HG03354 (cell line): Measurements from ENCODE around the gene TOR1AIP1.

ENCODE experiments used
- ATAC-seq: cut with Tn5 transposase; IDR thresholded peaks from one replicate; pipeline ENCODE4 v1.9.1; 2021; ENCODE audit warnings: mild to moderate bottlenecking; ENCODE audit not compliant: unreplicated experiment, poor library complexity, severe bottlenecking

The TOR1AIP1 gene

DNA sequence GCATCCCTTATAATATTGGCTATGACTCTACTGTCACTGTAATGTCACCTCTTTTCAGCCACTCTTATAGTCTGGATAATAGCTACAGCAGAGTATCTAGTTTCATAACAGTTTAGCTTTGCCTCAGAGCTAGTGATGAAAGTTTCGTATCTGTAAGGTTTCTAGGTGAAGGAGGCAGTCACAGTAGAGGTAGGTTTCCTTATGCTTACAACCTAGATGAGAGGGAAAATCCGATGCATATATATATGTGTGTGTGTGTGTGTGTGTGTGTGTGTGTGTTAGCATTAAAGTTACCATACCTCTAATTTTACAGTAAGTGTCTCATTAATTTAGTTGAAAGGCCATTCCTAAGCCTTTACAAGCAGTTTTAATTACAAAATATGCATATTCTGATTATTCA, 2.3 kb upstream of the TOR1AIP1 start:
- ATAC-seq: no peak

DNA sequence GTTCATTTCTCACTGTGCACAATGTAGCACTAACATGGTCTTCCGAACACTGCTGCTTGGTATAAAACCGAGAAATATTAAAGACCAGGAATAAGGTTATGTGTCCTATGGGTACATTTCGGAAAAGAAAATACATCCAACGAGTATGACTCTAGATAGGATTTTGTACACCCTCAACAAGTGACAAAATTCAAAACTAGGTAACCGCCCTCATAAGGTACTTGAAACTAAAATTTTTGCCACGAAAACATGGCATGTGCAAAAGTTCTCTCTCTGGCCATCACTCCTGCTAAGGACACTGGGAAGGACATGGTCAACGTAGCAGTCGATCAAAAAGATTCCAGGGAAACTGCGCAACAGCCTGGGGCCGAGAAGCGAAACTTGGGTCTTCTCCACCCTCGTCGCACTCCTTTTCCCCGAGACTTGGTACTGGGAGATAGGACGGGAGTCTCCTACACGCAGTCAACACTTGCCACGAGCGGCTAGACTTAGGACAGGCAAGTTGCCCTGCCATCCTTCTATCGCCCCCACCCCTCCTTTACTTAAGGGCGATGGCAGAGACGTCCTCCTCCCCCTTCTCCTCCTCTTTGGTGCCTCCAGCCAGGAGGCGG, 338 bp upstream of the TOR1AIP1 start:
- ATAC-seq: peak; percentile 0

GRCh38 chr1:179883040-179883744, 1.1 kb downstream of the TOR1AIP1 start:
- ATAC-seq: peak; percentile 22

GRCh38 chr1:179883745-179884138, 1.7 kb downstream of the TOR1AIP1 start:
- peak; percentile 31 for ATAC-seq

- ATAC-seq: no peak
Measured at GRCh38 chr1:179888071-179888470, 6.0 kb downstream of the TOR1AIP1 start.

DNA sequence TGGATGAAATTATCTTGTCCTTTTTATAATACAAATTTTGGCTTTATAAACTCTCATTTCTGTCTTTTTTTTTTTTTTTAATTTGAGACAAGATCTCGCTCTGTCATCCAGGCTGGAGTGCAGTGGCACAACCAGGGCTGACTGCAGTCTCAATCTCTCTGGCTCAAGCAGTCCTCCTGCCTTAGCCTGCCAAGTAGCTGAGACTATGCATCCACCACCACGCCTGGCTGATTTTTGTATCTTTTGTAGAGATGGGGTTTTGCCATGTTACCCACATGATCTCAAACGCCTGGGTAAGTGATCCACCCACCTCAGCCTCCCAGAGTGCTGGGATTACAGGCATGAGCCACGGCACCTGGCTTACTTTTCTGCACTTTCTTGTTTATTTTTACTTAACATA, 7.5 kb downstream of the TOR1AIP1 start:
- ATAC-seq: no peak

GRCh38 chr1:179910934-179911333, 28.8 kb downstream of the TOR1AIP1 start:
- ATAC-seq: no peak

- no peak for ATAC-seq
Measured at GRCh38 chr1:179911812-179912211, 29.7 kb downstream of the TOR1AIP1 start.

GRCh38 chr1:179917601-179918429, 35.7 kb downstream of the TOR1AIP1 start:
- no peak for ATAC-seq

DNA sequence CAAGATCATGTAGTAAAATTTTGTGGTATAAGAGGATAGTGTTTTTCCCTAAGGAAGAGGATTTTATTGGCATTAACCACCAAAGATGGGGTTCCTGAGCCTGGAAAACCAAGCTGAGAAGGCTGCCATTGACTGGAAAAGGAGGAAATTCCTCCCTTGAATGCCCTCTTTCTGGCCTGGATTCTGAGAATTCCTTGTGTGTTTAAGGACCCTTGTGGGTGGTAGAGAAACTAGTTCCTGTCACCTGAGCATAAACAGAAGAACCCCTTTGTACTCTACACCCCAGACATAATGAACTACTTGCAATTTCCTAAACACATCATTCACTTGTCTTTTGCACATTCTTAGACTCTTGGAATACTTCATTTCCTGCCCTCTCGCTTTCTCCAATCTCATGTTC, 39.4 kb downstream of the TOR1AIP1 start:
- no peak for ATAC-seq

- ATAC-seq: no peak
Measured at GRCh38 chr1:179921981-179922872, 40.1 kb downstream of the TOR1AIP1 start.

GRCh38 chr1:179923029-179923428, 40.9 kb downstream of the TOR1AIP1 start:
- ATAC-seq: no peak

GRCh38 chr1:179924268-179924667, 42.2 kb downstream of the TOR1AIP1 start:
- peak; percentile 74 for ATAC-seq

GRCh38 chr1:179925302-179925701, 43.2 kb downstream of the TOR1AIP1 start:
- ATAC-seq: no peak

DNA sequence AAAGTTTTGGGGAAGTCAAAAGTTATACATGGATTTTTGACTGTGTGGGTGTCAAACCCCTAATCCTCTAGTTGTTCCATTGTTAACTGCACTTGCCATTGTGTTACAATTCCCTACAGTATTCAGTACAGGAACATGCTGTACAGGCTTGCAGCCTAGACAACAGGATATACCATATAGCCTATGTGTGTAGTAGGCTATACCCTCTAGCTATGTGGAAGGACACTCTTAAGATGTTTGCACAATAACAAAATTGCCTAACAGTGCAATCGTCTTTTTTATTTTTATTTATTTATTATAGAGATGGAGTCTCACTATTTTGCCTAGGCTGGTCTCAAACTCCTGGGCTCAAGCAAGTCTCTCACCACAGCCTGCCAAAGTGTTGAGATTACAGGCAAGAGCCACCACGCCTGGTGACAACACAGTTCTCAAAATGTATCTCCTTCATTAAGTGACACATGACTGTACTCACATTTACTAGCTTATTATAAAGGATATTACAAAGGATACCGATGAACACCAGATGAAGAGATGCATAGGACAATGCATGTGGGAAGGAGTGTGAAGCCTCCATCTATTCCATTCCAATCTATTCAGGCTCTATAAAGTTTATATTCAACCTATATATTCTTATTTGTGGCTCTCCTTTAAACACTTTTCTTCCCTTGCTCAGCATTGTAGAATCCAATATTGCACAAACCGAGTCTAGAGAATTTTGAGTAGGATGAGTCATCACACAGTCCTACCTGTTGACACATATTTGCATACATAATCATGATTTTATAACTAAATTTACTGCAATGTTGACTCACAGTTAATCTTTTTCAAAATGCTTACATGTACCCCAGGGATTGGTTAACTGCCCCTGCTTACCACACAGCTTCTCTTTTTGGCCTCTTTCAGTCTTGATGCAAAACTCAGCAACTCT, 44.1 kb downstream of the TOR1AIP1 start:
- ATAC-seq: no peak

DNA sequence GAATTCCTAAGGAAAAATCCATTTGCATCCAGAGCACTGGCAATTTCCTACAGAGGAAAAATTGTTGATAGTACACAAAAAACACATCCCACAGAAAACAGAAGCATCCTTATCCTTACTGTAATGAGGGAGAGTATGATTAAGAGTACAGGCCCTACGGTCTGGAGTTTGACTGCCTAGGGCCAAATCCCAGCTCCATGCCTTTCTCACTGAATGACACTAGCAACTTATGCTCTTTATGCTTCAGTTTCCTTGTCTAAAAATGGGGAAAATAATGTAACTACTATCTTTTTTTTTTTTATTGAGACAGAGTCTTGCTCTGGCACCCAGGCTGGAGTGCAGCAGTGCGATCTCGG, 44.7 kb downstream of the TOR1AIP1 start:
- no peak for ATAC-seq

DNA sequence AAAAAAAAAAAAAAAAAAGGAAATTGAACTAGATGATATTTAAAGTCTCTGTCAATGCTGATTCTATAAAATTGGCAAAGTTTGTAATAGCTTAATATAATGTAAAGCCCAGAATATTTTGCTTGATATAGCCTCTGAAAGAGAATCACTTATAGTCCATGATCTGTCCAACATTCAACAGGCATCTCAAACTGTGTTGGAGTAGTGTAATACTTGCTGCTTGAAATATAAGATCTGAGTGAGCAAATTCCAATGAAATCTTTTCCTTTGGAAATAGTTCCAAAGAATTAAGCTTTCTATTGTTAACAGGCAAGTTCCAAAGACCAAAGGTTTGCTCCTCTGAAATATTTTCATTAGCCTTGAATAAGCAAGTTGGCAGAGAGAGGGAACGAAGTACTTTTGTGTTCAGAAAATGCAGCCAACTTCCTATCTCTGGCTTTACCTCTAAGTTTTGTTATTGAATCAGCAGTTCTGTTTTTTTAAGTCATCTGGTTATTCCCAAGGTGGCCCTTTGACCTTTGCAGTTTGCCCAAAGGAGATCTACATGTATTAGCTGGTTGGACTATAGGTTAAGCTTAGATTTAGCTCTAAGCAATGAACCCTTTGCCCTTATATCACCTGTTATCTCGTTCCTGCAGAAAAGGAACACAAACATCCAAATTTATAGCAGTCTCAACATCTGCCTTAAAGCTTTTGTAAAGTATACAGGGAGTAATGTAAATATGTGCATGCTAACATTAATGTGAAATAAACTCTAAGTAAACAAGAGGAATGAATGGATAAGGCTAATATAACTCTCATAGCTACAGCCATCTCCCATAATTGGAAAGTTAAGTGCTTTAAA, 48.1 kb downstream of the TOR1AIP1 start:
- no peak for ATAC-seq

DNA sequence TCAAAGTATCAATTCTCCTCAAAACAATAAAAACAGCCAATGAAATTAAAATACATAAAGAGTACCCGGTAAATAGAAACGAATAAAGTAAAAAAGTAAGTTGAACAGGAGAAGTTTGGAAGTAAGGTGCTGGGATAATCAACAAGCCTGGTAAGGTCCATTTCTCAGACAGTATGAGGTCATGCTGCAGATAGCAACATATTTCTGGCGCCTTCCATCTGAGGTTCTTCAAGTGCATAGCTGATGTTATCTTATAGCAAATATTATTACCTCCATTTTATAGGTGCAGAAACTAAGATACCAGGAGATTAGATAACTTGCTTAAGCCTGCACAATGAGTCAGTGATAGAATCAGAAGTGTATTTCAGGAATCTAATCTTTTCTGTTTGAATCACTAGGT, 48.8 kb downstream of the TOR1AIP1 start:
- ATAC-seq: no peak
